Hepatocyte (in vitro differentiated cells): ENCODE measurements around the gene SNX19.

Experiments used
- EZH2phosphoT487 ChIP-seq: fragments of 200-600 bp; sonication (generic); IDR thresholded peaks from one replicate; pipeline ENCODE4 v1.6.1; 2018; ENCODE audit warnings: antibody characterized with exemption, mild to moderate bottlenecking, low read depth, moderate library complexity; ENCODE audit not compliant: unreplicated experiment, severe bottlenecking
- TF ChIP-seq, protein P1 (sequence below): fragments of 200-600 bp; sonication (generic); IDR thresholded peaks from 2 replicates; pipeline ENCODE4 v1.5.1; 2016; ENCODE audit warnings: antibody characterized with exemption, mild to moderate bottlenecking; ENCODE audit not compliant: poor library complexity

DNA sequence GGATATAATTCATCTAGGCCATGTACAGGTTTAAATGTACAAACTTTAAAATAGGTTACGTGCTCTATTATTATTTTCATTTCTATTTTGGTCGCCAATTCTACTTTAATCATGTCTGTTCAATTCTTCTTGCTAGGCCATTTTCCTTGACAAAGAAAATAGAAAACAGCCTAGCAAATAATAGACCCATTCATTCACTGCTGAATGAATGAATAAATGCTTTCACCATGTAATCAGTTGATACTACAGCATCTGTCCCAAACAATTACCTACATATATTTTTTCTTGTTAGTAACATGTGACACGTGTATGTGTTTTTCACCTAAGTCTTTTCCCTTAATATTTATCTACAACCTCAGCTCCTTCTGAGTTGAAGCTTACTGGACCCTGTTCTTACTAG is 27.5 kb downstream of the SNX19 start:
- TF ChIP-seq, protein P1, sequence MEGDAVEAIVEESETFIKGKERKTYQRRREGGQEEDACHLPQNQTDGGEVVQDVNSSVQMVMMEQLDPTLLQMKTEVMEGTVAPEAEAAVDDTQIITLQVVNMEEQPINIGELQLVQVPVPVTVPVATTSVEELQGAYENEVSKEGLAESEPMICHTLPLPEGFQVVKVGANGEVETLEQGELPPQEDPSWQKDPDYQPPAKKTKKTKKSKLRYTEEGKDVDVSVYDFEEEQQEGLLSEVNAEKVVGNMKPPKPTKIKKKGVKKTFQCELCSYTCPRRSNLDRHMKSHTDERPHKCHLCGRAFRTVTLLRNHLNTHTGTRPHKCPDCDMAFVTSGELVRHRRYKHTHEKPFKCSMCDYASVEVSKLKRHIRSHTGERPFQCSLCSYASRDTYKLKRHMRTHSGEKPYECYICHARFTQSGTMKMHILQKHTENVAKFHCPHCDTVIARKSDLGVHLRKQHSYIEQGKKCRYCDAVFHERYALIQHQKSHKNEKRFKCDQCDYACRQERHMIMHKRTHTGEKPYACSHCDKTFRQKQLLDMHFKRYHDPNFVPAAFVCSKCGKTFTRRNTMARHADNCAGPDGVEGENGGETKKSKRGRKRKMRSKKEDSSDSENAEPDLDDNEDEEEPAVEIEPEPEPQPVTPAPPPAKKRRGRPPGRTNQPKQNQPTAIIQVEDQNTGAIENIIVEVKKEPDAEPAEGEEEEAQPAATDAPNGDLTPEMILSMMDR = no peak
- no peak for TF ChIP-seq EZH2phosphoT487
